ENCODE measurements around the gene TOB2.

TOB2 gene

DNA sequence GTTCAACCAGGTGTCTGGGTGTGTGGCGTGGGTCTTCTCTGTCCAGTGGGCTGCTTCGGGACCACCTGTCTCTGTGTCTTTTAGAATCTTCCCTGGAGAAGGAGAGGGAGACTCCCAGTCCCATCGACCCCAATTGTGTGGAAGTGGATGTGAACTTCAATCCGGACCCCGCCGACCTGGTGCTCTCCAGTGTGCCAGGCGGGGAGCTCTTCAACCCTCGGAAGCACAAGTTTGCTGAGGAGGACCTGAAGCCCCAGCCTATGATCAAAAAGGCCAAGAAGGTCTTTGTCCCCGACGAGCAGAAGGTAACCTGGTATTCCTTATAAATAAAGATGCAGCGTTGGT is 52.6 kb downstream of the TOB2 start:
- no peak overlapping the region for H3K4me3 ChIP-seq (ENCODE audit: low read depth, low read length)
- TF ChIP-seq CTCF (IDR thresholded peaks at IDR 0.05; ENCODE audit: control insufficient read depth, extremely low read depth, insufficient read depth), result no peak
- no peak for DNase-seq (ENCODE audit: low read depth)

DNA sequence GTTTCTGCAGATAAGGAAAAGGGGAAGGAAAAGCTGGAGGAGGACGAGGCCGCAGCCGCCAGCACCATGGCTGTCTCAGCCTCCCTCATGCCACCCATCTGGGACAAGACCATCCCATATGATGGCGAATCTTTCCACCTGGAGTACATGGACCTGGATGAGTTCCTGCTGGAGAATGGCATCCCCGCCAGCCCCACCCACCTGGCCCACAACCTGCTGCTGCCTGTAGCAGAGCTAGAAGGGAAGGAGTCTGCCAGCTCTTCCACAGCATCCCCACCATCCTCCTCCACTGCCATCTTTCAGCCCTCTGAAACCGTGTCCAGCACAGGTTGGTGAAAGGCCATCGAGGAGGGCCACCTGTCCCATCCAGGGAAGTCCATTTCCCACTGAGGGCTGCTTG is 59.3 kb downstream of the TOB2 start:
- no peak for DNase-seq (ENCODE audit: low read depth)
- no peak overlapping the region for H3K4me3 ChIP-seq (ENCODE audit: low read depth, low read length)
- no peak for TF ChIP-seq CTCF (IDR thresholded peaks at IDR 0.05; ENCODE audit: control insufficient read depth, extremely low read depth, insufficient read depth)

GRCh38 chr22:41384128-41384527 is 62.5 kb downstream of the TOB2 start:
- TF ChIP-seq CTCF (IDR thresholded peaks at IDR 0.05; ENCODE audit: control insufficient read depth, extremely low read depth, insufficient read depth), result no peak
- DNase-seq (ENCODE audit: low read depth), result no peak
- H3K4me3 ChIP-seq (ENCODE audit: low read depth, low read length), result no peak overlapping the region

Data from LNCaP clone FGC (cell line).